ENCODE results near the gene RPS6KA2. TPM values are rescaled to one million over a fixed set of nuclear protein-coding genes. Genes with fewer than 3 reads are reported as not detected.
A peak's percentile ranks its signal among the peaks of the same experiment; 100 is the strongest.
"Not testable (repeated sequence)": the region's sequence is repeated elsewhere in the genome, so short reads cannot be mapped to it uniquely, and the experiment has no call there.

RPS6KA2 gene
- total RNA-seq, 1 experiment from 2014 or later: 2.3 TPM

- in situ Hi-C loops (cut with HindIII; ENCODE audit: low pct_unique_long_range_greater_than_20kb, low sequenced_read_pairs): no loop called here
- DNase-seq (ENCODE audit: low read depth): no peak
These were observed 42.1 kb downstream of the RPS6KA2 start for GRCh38 chr6:166584853-166585429.

- no peak for DNase-seq (ENCODE audit: low read depth)
- in situ Hi-C loops (cut with HindIII; ENCODE audit: low pct_unique_long_range_greater_than_20kb, low sequenced_read_pairs): no loop called here
These were observed 42.9 kb downstream of the RPS6KA2 start for GRCh38 chr6:166584155-166584554.

GRCh38 chr6:166583230-166583965, 43.7 kb downstream of the RPS6KA2 start:
- in situ Hi-C loops (cut with HindIII; ENCODE audit: low pct_unique_long_range_greater_than_20kb, low sequenced_read_pairs): no loop called here
- no peak for DNase-seq (ENCODE audit: low read depth)

GRCh38 chr6:166582258-166582657, 44.8 kb downstream of the RPS6KA2 start:
- DNase-seq (ENCODE audit: low read depth): no peak
- in situ Hi-C loops (cut with HindIII; ENCODE audit: low pct_unique_long_range_greater_than_20kb, low sequenced_read_pairs): no loop called here

- in situ Hi-C loops (cut with HindIII; ENCODE audit: low pct_unique_long_range_greater_than_20kb, low sequenced_read_pairs): not testable (repeated sequence)
These were observed 45.2 kb downstream of the RPS6KA2 start for GRCh38 chr6:166581801-166582200.

GRCh38 chr6:166581091-166581511, 46.0 kb downstream of the RPS6KA2 start:
- DNase-seq (ENCODE audit: low read depth): no peak
- in situ Hi-C loops (cut with HindIII; ENCODE audit: low pct_unique_long_range_greater_than_20kb, low sequenced_read_pairs): no loop called here

More at GRCh38 chr6:166581801-166582200, 45.2 kb downstream of the RPS6KA2 start:
- DNase-seq (ENCODE audit: low read depth): not testable (repeated sequence)

GRCh38 chr6:166580076-166581050, 46.7 kb downstream of the RPS6KA2 start:
- in situ Hi-C loops (cut with HindIII; ENCODE audit: low pct_unique_long_range_greater_than_20kb, low sequenced_read_pairs): no loop called here
- no peak for DNase-seq (ENCODE audit: low read depth)

- in situ Hi-C loops (cut with HindIII; ENCODE audit: low pct_unique_long_range_greater_than_20kb, low sequenced_read_pairs): no loop called here
- no peak for DNase-seq (ENCODE audit: low read depth)
These were observed 47.7 kb downstream of the RPS6KA2 start for GRCh38 chr6:166579237-166579850.

GRCh38 chr6:166578536-166579236, 48.4 kb downstream of the RPS6KA2 start:
- in situ Hi-C loops (cut with HindIII; ENCODE audit: low pct_unique_long_range_greater_than_20kb, low sequenced_read_pairs): no loop called here
- no peak for DNase-seq (ENCODE audit: low read depth)

- DNase-seq (ENCODE audit: low read depth): no peak
- in situ Hi-C loops (cut with HindIII; ENCODE audit: low pct_unique_long_range_greater_than_20kb, low sequenced_read_pairs): no loop called here
These were observed 51.8 kb downstream of the RPS6KA2 start for GRCh38 chr6:166575205-166575604.

GRCh38 chr6:166573511-166574216, 53.4 kb downstream of the RPS6KA2 start:
- in situ Hi-C loops (cut with HindIII; ENCODE audit: low pct_unique_long_range_greater_than_20kb, low sequenced_read_pairs): no loop called here

GRCh38 chr6:166572370-166573261, 54.4 kb downstream of the RPS6KA2 start:
- DNase-seq (ENCODE audit: low read depth): no peak
- in situ Hi-C loops (cut with HindIII; ENCODE audit: low pct_unique_long_range_greater_than_20kb, low sequenced_read_pairs): no loop called here

More at GRCh38 chr6:166573511-166574216, 53.4 kb downstream of the RPS6KA2 start:
- DNase-seq (ENCODE audit: low read depth): no peak

GRCh38 chr6:166570929-166571713, 55.9 kb downstream of the RPS6KA2 start:
- DNase-seq (ENCODE audit: low read depth): no peak
- in situ Hi-C loops (cut with HindIII; ENCODE audit: low pct_unique_long_range_greater_than_20kb, low sequenced_read_pairs): no loop called here

- in situ Hi-C loops (cut with HindIII; ENCODE audit: low pct_unique_long_range_greater_than_20kb, low sequenced_read_pairs): no loop called here
- no peak for DNase-seq (ENCODE audit: low read depth)
These were observed 57.8 kb downstream of the RPS6KA2 start for GRCh38 chr6:166569206-166569605.

- DNase-seq (ENCODE audit: low read depth): no peak
These were observed 59.2 kb downstream of the RPS6KA2 start for GRCh38 chr6:166567813-166568212.

GRCh38 chr6:166567107-166567506, 59.9 kb downstream of the RPS6KA2 start:
- DNase-seq (ENCODE audit: low read depth): peak; percentile 12
- in situ Hi-C loops (cut with HindIII; ENCODE audit: low pct_unique_long_range_greater_than_20kb, low sequenced_read_pairs): no loop called here

More at GRCh38 chr6:166567813-166568212, 59.2 kb downstream of the RPS6KA2 start:
- in situ Hi-C loops (cut with HindIII; ENCODE audit: low pct_unique_long_range_greater_than_20kb, low sequenced_read_pairs): no loop called here
